NCI-H226 (cell line): ENCODE measurements around the gene SLC35G1.

Experiments
- DNase-seq: peaks from one replicate; pipeline ENCODE4 v3.0.0-alpha.2; 2015

Gene SLC35G1

DNA sequence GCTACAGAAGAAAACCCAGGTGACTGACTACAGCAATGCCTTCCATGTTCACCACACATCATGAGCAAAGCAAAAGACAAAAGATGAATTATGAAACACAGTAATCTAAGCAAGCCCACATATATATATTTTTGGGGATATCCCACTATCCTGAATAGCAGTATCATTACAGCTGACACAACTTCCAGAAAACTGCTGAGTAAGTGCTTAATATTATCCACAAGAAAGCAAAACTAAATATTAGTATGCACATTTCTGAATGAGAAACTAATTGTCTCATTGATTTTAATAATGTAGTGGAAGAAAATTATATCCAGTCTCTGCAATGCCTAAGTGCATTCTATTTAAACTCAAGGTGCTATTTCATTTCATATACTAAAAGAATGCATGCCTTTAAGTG, 14.5 kb upstream of the SLC35G1 start:
- no peak for DNase-seq

DNA sequence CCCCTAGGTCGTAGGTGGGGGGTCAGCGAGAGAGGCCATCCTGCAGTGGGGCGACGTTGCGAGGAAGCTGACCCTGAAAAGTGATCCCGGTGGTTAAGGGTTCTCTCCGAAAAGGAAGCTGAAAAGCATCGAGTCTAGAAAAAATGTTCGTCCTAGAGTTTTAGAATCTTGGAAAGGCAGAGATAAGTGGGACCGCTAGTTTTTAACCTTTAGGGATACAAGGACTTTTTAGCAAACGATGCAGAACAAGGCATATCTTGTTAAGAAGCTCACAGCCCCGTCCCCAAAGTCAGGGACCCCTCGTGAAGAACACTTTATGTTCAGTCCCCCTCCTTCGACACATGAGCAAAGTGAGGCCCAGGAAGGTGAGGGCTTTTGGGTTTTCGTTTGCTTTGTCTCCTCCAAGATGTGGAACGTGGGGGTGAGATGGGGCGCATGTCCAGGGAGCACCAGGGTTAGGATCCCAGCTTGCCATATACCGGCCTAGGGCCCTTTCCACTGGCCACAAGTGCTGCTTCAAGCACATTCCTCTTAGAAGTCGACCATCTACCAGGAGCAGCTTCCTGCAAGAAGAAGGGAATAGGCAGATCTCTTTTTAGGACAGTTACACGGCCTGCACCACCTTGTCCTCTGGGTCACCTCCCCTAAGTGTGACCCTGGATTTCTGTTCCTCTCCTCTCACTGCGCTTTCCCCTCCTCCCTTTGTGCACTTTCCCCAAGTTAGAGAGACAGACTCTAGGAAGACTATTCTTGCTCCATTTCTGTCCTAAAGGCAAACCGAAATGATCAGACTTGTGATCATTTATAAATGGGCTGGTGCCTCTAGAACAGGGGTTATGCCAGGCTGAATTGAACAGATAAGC, 969 bp downstream of the SLC35G1 start:
- no peak for DNase-seq

DNA sequence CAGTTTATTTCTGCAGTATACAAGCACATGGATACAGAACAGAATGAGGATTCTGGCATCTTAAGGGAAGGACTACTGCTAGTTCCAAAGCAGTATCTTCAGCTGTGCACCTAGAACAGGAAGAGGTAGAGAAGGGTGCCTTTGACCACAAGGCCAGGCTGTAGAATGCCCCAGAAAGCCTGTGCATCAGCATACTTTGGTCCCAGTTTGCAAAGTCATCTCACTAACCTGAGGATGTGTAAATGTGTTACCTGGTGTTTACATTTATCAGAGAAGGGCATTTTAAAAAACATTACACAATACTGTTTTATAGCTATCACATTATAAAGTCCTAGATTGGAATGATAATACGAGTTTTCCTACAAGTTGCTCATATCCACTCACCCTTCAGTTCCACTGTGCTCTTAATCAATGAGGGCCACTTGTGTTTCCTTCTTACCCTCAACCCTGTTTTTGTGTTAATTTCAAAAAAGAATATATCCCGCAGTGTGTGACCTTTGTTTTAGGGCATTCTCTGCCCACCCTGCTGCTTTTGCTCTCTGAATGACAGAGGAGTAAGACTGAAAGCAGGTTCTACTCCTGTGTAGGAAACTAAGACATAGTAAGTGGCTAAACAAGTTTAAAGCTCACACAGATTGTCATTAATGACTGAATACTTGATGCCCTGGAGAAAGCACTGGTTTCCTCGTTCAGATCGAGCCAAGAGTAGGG, 3.4 kb downstream of the SLC35G1 start:
- DNase-seq = no peak

DNA sequence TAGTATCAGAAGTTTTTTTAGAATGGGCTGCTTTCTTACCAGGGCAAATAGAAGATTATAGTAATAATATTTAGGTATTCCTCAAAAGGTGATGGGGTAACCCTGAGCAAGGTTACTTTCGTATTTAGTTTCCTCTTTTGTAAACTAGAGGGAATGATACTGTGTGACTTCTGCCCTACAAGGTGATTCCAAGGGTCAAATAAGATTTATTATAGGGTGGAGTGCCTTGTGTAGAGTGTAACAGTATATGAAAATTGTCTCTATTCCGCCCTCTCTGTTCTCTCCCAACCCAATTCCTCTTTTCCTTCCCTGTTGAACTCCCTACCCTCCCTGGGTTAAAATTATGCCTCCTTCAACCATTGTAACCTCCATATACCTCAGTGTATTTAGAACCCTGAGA, 5.3 kb downstream of the SLC35G1 start:
- DNase-seq = no peak

DNA sequence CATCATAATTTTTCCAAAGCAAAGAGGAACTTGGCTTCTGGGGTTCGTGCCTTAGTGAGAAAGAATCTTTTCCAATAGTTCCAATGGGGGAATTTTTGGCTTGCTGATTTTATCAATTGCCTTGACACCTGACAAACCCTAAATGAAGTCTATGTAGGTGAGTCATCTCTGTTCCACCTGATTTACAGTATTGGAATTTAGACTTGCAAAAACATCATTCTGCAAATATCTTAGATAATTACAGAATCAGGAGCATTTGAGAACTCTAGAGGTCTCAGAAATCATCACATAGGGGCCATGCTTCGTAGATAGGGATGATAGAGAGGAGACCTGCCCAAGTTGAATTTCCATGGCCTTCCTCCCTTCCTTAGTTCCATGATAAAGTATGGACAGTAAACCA, 9.3 kb downstream of the SLC35G1 start:
- DNase-seq = no peak

DNA sequence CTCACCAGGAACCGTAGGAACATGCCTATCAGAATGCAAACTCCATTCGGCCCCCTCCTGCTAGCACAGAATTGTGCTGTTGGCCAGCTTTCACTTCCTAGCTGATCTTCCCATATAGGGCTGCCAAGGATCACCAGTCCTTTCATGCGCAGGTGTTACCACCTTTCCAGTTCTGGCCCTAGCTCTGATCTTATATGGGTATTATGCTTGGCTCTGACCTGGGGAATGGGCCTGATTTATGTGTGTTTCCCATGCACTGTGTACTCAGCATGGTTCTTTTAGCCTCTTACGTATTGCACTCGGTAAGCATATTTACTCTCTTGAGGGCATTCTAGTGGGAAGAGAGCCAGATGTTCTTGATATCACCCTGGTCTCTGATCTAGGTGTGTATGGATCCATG, 11.1 kb downstream of the SLC35G1 start:
- no peak for DNase-seq

DNA sequence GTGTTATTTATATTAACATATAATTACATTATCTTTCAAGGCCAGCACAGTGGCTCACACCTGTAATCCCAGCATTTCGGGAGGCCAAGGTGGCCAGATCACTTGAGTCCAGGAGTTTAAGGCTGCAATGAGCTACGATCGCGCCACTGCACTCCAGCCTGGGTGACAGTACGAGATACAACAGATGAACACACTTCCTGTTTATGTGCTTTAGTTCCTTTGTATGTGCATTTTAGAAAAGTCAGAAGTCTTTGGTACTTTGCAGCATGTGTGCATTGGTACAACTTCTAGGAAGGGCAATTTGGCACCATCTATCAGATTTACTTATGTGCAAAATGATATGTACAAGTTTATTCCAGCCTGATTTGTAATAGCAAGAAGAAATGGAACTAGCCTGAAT, 13.3 kb downstream of the SLC35G1 start:
- DNase-seq = no peak

DNA sequence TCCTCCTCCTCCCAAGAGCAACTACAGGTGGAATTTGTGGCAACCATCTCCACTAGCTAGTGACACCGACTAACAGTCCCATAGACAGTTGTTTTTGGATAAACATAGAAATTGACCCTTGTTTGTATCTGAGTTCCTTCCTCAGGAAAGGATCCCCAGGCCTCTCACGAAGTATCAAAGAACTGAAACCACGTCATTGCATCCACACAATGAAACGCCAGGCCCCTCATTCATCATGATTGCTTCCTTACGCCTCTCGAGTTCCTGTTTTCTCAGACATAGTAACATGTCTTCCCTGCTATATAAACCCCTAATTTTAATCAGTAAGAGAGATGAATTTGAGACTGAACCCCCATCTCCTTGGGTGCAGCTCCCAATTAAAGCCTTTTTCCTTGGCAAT, 18.1 kb downstream of the SLC35G1 start:
- no peak for DNase-seq

DNA sequence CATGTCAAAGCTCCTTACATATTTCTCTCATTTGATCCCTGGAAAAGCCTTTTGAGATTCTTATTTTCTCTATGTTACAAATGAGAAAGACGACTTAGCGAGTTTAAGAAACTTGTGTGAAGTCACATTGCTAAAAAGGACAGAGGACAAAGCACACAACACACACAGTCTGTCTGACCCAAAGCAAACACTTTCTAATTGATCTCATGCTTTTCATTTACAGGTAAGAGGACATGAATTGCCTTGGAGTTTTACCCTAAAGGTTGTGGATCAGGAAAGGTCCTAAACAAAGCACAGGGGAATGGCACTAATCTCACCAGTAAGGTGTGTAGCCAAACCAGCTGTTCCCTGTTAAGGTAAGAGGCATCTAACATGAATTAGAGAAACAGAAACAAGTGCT, 18.7 kb downstream of the SLC35G1 start:
- no peak for DNase-seq

DNA sequence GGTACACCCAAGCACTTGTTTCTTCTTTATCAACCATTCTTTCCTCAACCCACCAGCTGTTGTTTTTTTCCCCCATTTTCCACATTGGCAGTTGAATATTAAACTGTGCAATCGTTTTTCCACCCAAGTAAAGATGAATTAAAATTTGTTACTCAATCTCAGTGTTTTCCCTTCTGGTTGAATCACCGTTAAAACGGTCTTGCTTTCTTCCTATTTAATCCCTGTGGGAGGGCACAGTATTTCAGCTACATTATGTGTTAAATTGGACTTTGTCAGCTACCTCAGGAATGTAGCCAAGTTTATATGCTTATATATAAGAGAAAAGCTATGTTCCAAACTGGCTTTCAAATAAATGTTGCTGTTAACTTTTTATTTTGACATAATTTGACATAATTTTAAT, 19.9 kb downstream of the SLC35G1 start:
- no peak for DNase-seq

DNA sequence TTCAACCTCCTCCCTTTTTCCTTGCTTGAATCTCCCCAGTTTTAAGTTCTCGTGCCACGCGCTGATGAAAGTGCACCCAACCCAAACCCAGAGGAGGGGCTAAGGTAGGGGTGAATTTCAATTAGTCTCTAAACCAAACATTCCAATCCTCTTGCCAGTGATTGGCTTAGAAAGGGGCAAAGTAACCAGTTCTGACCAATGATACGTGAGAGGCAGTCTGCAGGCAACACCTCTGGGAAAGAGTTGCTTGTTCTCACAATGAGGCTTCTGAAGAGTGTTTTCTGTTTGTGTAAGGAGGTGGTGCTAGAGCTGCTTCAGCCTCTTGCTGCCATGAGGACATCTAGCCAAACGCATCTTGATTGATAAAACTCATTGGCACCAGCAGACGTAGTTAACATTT, 21.8 kb downstream of the SLC35G1 start:
- no peak for DNase-seq

DNA sequence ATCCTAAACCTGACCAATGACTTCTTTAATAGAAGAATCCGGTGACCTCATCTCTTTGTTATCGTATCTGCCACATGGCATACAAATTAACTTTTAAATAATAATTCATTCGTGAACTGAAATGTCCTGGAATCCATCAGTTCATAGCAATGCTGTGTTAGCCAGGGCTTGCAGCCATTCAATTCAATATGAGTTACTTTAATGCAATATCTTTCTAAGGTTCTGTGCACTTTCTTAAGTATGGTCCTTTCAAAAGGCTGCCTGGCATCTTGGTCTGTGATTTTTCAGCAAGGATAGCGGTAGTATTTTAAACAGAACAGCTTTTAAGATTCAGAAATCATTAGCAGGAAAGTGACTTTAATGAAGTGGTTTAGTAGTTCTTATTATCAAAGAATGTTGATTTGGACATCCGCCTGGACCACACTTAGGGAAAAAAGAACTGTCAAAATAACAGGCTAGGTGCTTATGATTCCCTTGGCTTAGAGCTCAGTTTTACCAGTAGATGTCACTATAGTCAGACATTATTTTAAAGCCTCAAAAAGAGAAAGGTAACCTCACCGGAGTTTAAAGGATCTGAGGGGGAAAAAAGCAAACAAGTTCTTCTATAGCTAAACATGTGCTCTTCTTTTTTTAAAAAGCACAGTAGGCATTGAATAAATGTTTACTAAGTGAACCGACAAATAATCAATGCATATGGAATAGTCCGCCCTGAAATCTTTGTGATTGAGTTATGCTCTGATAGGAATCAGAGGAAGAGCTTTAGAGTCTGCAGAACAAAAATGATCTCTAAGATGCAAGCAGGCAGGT, 22.7 kb downstream of the SLC35G1 start:
- peak; percentile 6 for DNase-seq

DNA sequence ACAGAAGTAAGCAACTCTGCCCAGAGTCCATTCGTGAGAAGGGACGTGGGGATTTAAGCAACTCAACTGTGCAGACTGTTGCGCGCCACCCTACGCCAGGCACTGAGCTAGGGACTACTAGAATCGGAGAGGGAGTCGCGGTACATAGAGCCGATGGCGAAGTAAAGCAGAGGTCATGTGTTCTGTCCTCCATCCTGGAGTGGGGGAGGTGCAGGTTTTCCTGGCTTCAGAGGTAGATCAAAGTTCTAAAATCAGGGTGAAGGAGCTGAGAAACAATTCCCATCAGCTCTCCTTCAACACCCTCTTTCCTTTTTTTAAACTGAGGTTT, 23.2 kb downstream of the SLC35G1 start:
- DNase-seq = no peak

DNA sequence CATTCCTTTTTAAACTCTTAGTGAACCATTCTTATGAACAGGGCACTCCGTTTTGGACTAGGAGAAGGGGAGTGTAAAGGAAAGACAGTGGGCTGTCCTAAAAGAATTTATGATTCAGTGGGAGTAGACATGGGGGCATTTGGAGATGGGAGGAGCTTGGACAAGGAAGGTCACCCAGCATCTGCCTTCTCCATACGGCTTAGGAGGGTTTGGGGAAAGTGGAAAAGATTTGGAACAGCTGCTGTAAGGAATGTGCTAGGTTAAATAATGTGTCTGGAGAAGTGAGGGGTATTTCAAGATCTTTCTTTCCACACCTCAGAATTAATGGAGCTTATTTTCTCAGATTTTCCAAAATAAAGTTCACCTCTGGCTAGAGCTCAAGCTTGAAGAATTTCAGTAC, 24.0 kb downstream of the SLC35G1 start:
- DNase-seq = no peak

DNA sequence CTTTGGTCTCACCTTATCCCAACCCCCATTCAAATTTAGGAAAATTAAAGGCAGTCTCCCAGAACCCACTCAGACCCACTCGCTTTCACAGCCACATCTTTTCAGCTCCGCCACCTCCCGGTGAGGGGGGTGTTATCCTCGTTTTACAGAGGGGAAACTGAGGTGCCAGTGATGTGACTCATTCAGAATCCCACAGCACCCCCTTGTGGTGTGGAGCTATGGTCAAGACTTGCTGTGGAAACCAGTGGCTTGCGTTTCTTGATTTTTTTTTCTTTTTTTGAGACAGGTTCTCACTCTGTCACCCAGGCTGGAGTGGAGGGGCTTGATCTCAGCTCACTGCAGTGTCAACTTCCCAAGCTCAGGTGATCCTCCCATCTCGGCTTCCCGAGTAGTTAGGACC, 27.6 kb downstream of the SLC35G1 start:
- no peak for DNase-seq

DNA sequence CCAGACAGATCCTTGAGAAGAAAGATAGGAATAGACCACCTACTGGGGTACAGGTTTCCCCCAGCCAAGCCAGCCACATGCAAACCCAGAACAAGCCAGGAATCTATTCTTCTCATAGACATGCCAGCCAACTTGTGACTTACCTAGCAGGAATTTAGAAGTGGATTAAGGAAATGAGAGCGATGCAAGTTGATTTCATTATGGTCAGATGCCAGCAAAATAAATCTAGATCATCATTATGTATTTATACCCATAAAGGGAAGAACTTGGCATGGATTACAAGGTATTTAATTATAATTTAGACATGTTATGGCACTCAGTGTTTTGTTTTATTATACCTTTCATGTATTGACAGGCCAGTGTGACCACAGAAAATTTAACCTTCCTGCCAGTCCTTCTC, 32.8 kb downstream of the SLC35G1 start:
- no peak for DNase-seq

DNA sequence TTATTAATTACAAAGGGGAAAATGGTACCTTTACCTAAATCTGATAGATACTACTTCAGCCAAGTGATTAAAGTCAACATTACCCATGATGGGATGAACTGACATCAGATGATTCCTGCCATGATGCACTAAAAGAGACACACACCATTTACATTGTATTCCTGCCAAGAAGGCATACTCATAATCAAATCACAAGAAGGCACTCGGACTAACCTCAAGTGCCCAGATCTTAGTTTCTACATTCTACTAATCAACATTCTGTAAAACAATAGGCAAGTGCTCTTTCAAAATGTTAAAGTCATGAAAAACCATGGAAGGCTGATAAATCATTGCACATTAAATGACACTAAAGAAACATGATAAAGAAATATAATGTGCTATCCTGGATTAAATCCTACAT, 44.4 kb downstream of the SLC35G1 start:
- DNase-seq = no peak

DNA sequence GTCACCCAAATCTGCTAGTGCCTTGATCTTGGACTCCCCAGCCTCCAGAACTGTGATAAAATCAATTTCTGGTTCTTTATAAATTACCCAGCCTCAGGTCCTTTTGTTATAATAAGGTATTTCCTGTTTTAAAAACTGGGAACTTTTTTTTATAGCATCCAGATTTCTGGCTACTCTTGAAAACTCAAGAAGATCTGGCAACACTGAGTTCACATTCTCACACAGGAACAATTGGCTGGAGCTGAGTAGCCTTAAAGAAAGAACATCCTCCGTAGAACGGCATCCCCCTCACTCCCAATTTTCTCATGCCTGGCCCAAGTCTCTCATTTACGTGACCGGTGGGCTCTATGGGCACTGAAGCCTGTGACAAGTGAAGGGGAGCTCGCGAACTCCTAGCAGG, 47.1 kb downstream of the SLC35G1 start:
- DNase-seq = no peak

DNA sequence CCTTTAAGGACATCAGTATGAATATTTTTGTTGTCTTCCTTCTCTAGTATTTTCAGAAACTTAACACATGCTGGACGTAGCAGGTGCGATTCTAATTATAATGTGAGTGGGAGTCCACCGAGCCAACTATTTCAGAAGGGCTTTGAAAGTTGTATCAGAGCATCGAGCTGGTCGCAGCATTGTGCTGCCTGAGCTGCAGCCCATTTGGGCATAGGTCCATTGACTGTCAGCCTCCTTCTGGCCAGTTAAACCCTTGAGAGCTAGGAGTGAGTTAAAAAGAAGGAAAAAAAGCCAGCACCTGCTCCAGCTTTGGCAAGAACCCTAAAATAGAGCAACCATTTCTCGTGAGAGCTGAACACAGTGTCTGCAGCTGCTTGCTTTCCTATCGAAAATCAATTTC, 47.8 kb downstream of the SLC35G1 start:
- no peak for DNase-seq

DNA sequence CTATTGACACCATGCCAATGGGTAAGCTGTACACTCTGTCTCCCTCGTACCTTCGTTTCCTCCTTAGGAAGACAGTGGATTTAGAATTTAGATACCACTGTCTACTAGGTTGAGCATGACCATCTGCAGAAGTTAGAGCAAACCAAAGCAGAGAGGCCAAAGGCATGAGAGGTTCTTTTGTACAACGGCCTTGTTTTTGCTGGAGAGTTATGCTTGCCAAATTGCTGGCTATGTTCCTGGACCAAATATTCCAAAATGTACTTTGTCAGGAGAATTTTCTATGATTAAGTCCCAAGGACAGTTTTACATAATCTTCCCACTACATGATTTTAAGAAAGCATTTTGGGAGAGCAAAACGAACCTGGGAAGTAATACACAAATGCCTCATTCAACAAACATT, 52.0 kb downstream of the SLC35G1 start:
- DNase-seq = no peak

DNA sequence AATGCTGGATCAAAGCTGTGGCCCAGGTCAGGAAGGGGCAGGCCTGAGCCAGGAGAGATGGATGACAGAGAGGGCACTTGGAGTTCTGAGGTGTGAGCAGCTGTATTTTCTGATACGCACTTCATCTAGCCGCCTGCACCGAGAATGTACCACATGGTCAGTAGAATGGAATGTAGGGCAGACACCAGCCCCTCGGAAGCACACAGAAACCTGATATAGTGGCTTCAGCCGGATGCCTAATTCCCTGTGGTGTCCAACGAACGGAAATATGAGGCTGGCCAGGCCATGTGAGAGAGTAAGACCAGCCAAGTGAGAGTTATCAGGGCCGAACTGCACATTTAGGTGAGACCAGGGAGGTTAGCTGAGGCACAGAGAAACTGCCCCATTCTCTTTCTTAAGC, 53.3 kb downstream of the SLC35G1 start:
- DNase-seq = peak; percentile 2

DNA sequence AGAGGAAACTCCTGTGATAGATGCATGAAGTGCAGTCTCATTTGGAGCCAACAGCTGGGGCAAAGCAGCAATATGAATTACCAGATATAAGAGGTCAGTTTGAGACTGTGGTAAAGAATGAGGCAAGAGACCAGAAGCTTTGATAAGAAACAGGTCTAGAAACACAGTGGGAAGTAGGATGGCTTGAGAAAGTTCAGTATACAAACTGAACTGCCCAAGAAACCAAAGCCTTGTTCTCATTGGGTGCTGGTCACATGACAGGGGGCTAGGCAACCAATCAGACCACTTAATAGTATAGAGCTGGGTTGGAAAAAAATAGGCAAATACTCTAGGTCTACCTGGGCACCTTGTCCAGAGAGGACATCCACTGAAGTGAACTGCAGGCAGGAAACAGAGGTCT, 53.7 kb downstream of the SLC35G1 start:
- peak; percentile 6 for DNase-seq

DNA sequence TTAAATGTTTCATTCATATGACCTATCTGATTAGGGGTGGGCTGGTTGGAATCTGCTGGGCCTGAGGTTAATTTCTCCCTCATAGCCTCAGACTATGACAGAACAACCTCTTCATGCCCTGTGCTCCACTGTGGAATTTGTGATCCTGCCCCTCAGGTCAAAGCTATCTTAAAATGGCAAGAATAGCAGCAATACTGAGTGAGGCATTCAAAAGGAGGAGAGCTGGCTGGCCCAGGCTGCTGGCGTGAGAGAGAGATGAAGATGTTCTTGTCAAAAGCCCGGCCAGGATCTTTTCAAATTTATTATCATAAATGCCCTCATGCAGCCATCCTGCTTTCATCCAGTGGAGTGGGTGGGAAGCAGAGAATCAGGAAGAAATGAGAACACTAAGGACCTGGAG, 58.1 kb downstream of the SLC35G1 start:
- DNase-seq = no peak
